Measurements from ENCODE around the gene ZNF277.

ZNF277 gene

DNA sequence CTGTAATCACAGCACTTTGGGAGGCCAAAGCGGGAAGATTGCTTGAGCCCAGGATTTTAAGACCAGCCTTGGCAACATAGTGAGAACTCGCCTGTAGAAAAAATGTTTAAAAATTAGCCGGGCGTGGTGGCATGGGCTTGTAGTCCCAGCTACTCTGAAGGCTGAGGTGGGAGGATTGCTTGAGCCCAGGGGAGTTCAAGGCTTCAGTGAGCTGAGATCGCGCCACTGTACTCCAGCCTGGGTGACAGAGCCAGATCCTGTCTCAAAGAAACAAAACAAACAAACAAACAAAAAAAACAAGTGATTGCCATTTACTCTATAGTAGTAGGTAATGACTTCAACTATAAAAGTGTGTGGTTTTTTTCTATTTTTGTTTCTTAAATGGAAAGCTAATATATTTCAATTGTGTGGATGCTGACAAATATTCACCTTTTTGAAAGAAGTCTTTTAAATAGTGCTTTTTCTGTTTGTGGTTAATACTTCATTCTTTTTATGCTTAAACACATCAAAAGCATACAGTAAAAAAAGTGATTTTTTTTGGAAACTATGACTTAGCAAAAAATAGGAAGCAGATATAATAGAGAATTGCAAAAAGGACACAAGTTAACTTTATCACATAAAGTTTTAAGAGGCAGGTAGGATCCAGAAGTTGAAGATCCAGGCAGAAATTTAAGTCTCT lies 48.4 kb downstream of the ZNF277 start:
- DNase-seq, result no peak

DNA sequence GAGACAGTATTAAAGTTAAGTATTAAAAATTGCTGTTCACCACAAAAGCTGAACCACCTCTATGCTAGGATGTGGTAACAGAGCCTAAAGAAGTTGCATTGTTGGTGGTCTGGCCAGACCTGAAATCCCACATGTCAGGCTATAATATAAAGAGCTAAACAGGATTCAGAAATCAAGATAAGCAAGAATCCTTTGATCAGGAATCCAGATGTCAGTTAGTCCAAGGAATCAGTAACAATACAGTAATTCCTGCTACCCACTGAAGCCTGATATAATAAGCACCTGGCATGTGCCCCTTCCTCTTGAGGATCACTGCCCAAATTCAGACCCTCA lies 48.9 kb downstream of the ZNF277 start:
- DNase-seq, result no peak

DNA sequence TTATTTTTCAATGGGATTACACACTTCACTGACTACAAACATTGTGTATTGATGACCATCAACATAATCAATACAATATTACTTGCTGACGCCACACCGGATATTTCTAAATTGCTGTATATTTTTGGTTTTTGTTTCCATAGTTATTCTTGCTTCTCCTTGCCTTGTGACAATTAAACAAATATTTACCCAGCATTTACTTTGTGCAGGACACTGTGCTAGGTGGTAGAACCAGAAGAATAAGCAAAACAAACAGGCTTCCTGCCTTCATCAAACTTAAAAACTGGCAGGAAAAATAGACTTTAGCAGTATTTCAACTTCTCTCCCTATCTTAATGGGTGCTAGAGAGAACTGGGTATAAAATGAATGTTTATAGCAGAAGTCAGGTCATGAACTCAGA lies 50.6 kb downstream of the ZNF277 start:
- DNase-seq, result no peak

DNA sequence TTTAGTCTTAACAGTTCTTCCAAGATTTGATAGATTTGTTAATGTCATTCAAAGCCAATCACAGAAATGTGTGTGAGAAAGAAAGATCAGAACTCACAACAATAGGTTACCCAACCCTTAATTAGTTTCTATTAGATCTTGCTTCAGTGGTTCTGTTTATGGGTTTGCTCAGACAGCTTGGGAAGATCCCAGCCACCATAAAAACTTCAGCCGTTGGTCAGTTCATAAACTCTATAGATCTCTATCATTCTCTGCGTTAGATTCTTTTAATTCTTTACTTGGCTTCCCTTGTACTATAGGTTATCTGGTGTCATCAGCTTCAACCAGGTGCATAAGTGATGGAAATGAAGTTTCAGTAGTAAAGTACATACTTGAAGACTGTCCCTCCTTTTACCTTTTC lies 54.4 kb downstream of the ZNF277 start:
- DNase-seq, result no peak

DNA sequence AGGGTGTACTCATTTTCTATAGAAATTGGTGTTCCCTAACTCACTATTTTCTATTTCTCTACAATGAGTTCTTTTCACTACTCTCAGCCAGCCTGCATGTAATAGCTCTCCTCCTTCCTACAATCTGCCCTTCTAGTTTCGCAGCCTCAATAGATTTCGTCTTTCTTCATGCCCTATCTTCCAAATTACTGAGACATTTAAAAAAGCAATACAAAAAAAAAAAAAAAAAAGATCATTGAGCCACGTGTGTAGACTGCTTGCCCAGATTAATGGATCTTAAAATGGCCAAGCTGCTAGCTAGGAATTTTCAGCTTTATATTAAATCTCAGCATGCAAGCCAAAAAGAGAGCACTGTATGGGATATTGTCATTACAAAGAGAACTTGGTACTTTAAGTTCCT lies 55.5 kb downstream of the ZNF277 start:
- no peak for DNase-seq

DNA sequence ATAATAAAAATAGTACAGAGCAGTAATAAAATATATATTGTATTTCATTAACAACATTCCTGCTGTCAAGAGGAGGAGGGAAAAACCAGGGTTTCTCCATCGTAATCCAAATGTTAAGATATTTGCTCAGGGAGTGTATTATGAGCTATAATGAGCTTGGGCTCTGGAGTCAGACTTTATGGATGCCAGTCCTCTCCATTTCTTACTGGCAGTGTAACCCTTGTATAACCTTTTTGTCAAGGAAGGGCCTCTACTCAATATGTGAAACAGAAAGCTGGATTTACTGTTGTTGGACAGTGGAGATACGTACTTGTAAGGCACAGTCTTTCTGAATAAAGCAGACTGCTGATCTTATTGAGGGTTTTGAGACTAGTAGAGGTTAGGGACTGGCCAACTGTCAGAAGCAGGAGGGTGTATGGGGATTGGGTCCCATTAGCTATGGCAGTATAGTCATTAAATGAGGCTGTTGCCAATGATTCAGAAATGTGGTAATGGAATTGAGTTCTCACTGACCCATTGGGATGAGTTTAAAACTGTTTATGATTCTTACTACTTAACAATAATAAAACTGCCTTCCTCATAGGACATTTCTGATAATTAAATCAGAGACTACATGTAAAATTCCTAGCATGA lies 56.5 kb downstream of the ZNF277 start:
- DNase-seq, result no peak

DNA sequence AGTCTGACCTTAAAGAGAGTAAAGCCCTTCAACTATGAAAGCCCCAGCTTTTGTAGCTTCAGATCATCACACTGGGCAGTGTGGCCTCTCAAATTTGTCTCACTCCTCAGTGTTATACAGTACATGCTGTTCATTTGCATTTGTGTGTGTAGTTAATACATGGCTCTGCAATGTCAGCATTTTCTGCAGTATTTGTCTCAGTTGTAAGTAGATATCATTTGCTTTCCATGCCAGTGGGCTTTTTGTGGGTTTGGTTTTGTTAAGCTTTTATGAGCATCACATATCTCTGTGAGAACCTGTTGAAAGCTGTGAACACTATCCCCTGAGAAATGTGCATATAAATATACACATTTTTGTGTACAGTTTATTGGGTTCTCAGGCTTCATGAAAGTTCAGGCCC lies 57.0 kb downstream of the ZNF277 start:
- DNase-seq, result no peak

DNA sequence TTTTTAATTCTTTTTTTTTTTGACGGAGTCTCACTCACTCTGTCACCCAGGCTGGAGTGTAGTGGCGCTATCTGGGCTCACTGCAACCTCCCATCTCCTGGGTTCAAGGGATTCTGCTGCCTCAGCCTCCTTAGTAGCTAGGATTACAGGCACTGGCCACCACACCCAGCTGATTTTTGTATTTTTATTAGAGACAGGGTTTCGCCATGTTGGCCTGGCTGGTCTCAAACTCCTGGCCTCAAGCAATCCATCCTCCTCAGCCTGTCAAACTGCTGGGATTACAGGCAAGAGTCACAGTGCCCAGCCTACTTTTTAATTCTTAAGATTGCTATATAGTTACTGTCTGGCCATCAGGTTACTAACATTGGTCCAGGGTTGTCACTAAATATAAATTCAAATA lies 59.6 kb downstream of the ZNF277 start:
- no peak for DNase-seq

DNA sequence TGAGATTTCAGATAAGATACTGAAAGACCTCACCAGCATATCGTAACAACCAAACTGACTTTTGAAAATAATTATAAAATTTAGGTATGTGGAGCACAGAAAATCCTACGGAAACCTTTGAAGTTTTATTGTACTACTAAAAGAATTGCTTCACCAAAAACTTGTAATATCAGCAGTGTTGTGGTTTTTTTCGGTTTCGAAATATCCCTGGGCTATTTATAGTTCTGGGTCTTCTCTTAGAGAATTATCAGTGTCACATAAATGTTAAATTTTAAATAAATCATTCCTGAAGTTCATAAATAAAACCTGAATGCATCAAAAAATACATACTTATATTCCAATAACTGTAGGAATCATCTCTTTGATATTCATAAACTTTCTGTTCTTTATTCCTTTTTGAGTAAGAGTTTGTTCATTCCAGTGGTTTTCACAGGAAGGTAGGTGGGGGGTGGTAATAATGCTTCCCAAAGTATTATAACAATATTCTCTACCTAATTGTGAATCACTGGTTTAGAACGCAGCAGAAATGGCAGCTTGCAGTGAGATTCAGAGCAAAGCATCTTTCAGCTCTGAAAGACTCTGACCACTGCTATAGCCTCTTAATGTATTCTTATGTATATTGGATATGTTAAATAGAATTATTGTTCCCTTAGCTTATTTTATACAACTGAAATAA lies 60.2 kb downstream of the ZNF277 start:
- peak; percentile 54 for DNase-seq

DNA sequence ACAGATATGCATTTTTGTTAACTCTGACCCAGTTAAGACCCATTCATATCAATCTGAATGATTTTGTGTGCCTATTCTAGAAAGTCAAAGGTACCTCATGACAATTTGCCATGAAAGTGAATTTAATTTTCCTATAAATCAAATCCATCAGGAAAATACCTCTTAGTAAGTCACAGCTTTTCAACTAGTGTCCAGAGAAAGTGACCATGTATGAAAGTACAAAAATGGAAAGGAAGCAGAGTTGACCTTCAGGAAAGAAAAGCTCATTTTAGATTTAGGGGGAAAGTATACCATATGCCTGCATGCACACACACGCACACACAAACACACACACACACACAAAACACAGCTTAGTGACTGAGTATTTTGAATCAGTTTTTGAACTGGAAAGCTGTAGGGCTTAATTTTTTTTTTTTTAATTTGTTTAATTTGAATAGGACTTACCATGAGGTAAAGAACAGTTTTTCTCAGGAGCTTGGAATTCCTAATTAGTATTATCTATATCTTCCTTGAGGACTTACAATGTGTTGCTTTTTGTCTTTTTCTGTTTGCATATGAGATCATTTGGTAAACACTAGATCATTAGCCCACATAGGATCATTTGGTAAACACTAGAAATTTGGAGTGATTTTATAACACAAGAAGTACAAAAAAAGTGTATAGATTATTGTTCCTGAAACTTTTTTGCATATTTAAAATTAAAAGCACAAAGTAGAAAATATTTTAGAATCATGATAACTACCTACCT lies 61.6 kb downstream of the ZNF277 start:
- DNase-seq, result no peak

DNA sequence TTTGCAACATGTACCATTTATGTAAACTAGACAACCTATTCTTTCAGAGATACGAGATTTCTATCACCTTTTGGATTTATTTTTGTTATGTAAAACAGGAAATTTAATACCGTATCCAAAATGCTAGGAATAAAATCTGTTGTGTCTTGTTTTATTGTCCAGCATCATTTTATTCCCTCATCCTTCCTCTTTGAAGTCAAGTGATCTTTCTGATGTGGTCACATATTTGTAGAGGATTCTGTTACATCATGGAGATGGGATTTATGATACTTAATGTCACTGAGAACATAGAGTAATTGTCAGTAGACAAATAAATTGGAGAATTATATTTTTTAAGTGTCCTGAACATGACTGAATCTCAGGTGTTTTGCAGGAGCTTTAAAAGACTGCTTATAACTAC lies 64.7 kb downstream of the ZNF277 start:
- DNase-seq, result no peak

DNA sequence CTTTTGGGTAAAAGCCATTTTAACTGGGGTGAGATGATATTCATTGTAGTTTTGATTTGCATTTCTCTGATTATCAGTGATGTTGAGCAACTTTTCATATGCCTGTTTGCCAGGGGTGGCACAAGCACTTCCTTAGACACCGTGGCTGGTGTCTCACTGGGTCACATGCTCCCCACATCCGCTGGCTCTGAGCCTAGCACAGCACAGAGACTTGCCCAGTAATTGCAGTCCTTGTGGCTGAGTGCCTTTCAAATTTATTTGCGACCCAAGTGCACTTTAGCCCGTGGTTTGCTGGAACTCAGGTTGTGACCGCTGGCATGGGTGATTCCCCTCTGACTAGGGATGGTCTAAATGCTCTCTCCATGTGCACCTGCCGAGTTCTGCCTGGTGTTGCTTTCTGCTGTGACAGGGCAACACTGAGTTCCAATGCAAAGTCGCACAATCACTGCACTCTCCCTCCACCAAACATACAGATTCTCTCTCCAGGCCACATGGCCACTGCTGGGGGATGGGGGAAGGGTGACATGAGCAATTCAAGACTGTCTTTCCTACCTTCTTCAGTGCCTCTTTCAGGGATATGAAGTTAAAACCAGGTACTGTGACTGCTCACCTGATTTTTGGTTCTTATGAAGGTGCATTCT lies 66.5 kb downstream of the ZNF277 start:
- DNase-seq, result no peak

DNA sequence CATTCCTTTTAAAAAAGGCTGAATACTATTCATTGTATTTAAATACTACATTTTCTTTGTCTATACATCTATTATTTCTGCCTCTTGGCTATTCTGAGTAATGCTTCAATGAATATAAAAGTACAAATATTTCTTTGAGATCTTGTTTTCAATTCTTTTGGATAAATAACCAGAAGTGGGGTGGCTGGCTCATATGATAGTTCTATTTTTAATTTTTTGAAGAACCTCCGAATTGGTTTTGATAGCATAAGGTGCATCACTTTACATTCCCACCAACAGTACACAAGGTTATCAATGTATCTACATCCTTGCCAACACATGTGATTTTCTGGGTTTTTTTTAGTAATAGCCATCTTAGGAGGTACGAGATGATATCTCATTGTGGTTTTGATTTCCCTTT lies 72.5 kb downstream of the ZNF277 start:
- no peak for DNase-seq

DNA sequence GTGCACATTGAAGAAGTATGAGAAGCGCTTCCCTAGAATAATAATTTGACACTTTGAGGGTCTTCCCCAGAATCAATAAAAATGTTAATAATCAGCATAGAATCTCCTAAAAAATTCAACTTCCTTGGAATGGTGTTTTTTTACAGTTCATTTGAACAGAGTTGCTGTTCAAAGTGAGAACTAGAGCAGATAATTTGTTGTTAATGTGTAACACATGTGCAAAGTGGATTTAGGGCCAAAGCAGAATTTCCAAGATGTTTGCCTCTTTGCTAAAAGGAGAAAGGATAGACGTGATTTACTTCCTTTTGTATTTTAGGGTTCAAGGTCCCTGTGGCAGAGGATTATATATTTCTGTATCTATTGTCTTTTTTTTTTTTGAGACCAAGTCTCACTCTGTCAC lies 73.8 kb downstream of the ZNF277 start:
- DNase-seq, result no peak

DNA sequence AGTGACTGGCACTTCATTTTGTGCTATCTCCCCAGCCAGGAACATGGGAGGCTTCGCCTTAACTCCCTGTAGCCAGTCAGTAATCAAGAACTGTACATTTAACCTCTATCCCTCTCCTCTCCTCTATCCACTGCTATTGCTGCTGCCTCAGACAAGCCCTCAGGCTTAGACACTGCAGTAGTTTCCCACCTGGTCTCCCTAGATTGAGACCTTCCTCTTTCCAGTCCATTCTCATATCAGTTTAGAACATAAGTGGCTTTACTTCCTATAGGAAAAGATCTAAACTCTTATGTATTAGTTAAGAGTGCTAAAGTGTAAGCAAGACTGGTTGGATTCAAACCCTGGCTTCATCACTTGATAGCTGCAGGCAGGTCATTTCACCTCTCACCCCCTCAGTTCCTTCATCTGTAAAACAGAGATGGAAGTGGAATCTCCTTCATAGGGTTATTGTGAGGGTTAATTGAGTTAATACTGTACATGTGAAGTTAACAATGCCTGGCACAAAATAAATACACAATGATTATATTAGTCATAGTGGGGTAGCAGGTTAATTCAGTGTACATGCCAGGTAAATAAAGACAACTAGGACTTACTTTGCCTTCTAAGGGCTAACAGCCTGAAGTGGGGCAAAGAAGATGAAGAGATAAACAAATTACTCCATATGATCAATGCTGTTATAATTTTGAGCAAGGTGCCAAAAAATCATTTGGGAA lies 76.1 kb downstream of the ZNF277 start:
- no peak for DNase-seq

DNA sequence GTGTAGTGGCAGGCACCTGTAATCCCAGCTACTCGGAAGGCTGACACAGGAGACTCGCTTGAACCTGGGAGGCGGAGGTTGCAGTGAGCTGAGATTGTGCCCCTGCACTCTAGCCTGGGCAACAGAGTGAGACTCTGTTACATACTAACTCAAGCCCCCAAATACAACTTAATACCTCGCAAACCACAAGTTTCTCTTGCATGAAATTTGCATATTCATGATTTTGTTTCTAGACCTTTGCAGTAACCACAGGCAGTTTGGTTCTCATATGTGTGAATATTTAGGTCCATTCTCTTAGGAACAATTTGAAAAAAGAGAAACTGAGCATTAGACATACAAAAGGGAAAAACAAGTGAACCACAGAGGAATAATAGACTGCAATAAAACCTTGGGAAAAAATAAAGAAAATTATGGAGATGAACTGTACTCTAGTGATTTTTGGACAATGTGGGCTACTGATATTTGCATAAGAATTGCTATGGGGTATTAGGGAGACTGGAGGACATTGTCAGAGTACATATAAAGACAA lies 77.0 kb downstream of the ZNF277 start:
- no peak for DNase-seq

DNA sequence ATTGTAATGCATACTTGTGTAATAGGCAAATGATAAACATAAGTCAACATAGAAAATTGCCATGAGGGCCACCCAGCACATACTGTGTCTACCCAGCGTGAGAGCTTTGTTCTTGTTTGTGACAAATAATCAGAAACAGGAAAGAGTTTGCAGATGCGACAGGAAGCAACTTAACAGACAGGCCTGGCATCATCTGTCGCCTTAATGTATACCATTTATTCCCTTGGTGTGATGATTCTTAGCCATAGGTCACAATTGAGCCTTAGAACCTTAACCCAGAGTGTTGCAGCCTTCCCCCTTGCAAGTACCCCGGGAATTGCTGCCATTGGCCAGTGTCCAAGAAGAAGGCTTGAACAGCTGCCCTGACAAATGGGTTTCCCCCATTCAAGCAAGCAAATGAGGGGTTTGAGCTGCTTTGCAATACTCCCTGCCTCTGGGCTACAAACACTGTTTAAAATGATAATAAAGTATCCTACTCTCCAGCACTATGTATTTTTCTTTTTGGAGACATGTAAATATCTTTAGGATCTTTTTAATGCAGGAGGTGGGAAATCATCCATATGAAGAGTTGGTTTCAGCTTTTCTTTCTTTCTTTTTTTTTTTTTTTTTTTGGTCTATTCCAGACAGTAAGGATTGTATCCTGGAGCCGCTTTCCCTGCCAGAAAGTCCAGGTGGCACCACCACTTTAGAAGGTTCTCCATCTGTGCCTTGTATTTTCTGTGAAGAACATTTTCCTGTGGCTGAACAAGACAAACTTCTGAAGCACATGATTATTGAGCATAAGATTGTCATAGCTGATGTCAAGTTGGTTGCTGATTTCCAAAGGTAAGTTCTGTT lies 80.0 kb downstream of the ZNF277 start:
- DNase-seq, result no peak

DNA sequence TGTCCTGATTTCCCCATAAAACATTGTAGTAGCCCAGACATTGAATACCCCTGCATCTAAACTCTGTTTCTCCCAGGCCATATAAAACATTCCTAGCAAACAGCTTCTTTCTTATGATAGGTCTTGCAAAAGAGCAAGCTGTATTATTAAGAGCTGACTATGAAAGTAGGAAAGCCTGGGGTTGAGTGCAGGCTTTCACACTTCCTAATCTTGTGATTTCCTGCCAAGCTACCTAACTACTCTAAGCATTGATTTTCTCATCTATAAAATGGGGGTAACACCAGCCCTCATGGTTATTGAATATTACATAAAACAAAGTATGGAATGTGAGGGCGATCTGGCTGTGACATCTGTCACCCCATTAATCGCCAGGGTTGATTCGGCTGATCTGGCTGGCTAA lies 81.8 kb downstream of the ZNF277 start:
- DNase-seq, result no peak

DNA sequence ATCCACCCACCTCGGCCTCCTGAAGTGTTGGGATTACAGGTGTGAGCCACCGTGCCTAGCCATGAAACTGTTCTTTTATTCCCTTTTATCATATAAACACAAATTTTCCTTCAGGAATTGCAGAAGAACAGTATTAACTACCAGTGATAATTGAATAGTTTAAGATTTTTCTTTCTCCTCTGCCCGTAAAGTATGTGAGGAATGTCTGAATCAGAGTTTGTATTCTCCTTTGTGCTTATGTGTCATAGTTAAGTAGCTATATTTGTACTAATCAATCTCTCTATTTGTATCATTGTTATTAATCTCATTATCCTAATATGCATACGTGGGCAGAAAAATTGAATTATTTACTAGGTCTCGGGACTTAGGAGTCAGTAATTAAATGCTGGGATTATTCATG lies 83.6 kb downstream of the ZNF277 start:
- peak; percentile 61 for DNase-seq

DNA sequence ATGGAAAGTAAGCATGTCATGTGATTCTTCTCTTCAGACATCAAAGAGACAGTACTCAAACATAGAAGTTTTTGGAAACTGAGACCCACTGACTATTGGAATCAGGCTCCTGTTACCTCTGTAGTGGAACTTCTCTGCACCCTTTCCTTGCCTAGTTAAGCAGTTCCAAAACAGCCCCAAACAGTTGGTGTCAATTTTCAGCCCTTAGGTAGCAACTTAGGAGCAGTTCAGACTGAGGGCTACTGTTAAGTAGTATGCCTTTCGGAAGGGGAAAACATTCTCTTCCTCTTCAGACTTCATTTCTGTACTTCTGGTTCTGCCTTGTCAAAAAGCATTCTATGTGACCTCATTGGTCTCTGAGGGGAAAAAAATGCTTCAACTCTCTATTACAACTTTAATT lies 85.7 kb downstream of the ZNF277 start:
- no peak for DNase-seq

DNA sequence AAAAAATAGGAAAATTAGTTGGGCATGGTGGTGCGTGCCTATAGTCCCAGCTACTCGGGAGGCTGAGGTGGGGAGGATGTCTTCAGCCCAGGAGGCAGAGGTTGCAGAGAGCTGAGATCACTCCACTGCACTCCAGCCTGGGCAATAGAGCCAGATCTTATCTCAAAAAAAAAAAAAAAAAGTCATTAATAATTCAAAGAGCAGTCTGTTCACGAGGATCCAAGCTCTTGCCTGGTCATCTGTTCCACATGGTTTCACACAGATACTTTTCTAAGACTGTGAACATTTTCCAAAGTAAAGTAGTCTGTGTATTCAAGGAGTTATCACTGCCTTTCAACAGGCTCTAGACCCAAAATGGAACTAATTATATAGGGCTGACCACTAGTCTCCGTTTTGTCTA lies 86.9 kb downstream of the ZNF277 start:
- no peak for DNase-seq

Data from fibroblast of skin of abdomen (primary cell).